Stomach (tissue), 9 donors: ENCODE data around the gene FGF12. TPM values are rescaled to one million over a fixed set of nuclear protein-coding genes. Genes with fewer than 3 reads are reported as not detected.
A peak's percentile ranks its signal among the peaks of the same experiment; 100 is the strongest.

Experiments
- DNase-seq, 2 donors: peaks; one replicate each; pipeline versions ENCODE4 v3.0.0 to v3.0.0-alpha.2; 2013 to 2019
- H3K27ac ChIP-seq, 5 donors: fragments of 200-600 bp in 4 of 5; sonication (generic) in 4 of 5; one replicate each; pipeline ENCODE4 v1.5.1; 2013 to 2019; ENCODE audit warnings: mild to moderate bottlenecking in 1 of 5, moderate library complexity in 1 of 5
- H3K27me3 ChIP-seq, 3 donors: fragments of 200-600 bp; sonication (generic); one replicate each; pipeline ENCODE4 v1.5.1; 2017 to 2019; ENCODE audit warnings: mixed run types in 1 of 3
- H3K36me3 ChIP-seq, 4 donors: fragments of 200-600 bp; sonication (generic); 1 replicate in 3 of 4; 2 replicates in 1 of 4; pipeline ENCODE4 v1.5.1; 2016 to 2019
- H3K4me1 ChIP-seq, 4 donors: fragments of 200-600 bp; sonication (generic); one replicate each; pipeline ENCODE4 v1.5.1; 2016 to 2019
- H3K4me3 ChIP-seq, 4 donors: fragments of 200-600 bp; sonication (generic) in 3 of 4; one replicate each; pipeline ENCODE4 v1.5.1; 2016 to 2019; ENCODE audit warnings: mild to moderate bottlenecking in 1 of 4
- H3K9me3 ChIP-seq, 4 donors: fragments of 200-600 bp; sonication (generic); one replicate each; pipeline ENCODE4 v1.5.1; 2016 to 2019
- EP300 ChIP-seq: sonication (generic); formaldehyde crosslinking; IDR thresholded peaks from one replicate; pipeline ENCODE4 v1.6.1; 2017; ENCODE audit warnings: antibody characterized with exemption
- POLR2A ChIP-seq, 4 donors: fragments of 450-650 bp; IDR thresholded peaks; one replicate each; pipeline ENCODE4 v1.6.1; 2016; ENCODE audit warnings: antibody characterized with exemption in 4 of 4, control low read depth in 2 of 4, mild to moderate bottlenecking in 1 of 4, moderate library complexity in 1 of 4
- POLR2AphosphoS5 ChIP-seq, 3 donors: sonication (generic); formaldehyde crosslinking; IDR thresholded peaks; one replicate each; pipeline ENCODE4 v1.6.1; 2016; ENCODE audit warnings: antibody characterized with exemption in 3 of 3
- WGBS, 5 donors: extraction: QIAGEN DNeasy Blood & Tissue Kit in 3 of 5; methylation state at CpG; one replicate each; pipeline versions ENCODE4 v1.1.5 to v1.1.7; 2013 to 2018; 5-methylcytosine and 5-hydroxymethylcytosine counted together
- intact Hi-C: fragments of 100-400 bp; cut with DNase I; formaldehyde crosslinking; loops from one replicate; pipeline ENCODE4 v1.15.1; 2023; ENCODE audit warnings: low total_unique reads
- polyA plus RNA-seq, 3 donors: library from polyadenylated mRNA; stranded (reverse); fragments of 200-250 nt; gene quantifications; one replicate each; pipeline ENCODE4 v1.2.3, GENCODE V29; 2013
- total RNA-seq, 5 donors: library from RNA; depleted of rRNA; stranded (reverse); fragments of >200 nt; gene quantifications; one replicate each; pipeline versions ENCODE4 v1.1.0 to v1.2.3, GENCODE V29; 2014 to 2016
- TF ChIP-seq, protein P1 (sequence below), 7 experiments: fragments of 450-650 bp in 4 of 7; fragments of 200-600 bp in 3 of 7; sonication (generic) in 3 of 7; IDR thresholded peaks; one replicate each; pipeline ENCODE4 v1.5.1; 2016 to 2019; ENCODE audit warnings: antibody characterized with exemption in 7 of 7, control low read depth in 2 of 7, mild to moderate bottlenecking in 1 of 7
- donor health status: healthy with polysubstance abuse.
- donor health status: Bipolar disorder and iron deficiency.
- donor health status: healthy.

The FGF12 gene
- total and polyA plus RNA-seq, 8 donors = 0.45 to 5.0 (median 0.88) TPM; not detected in 1

DNA sequence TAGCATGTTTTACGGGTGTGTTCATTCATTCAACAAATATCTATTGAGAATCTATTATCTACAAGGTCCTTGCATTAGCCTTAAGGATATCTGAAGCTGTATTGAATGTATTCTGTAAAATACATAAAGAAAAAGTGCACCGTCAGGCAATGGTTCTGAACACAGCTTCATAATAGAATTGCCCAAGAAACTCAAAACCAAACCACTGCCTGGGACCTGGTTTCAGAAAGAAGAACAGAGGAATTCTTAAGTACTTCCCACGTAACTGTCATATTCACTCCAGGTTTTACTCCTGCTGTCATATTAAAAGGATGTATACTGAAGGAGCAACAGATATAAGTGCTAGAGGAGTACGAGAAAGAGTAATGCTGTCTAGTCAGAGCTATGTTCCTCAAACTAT, 115.9 kb downstream of the FGF12 start:
- H3K27ac ChIP-seq = no peak overlapping the region
- no peaks in the 10 kb centered on the region for H3K36me3 ChIP-seq
- intact Hi-C loops = no loop called here

DNA sequence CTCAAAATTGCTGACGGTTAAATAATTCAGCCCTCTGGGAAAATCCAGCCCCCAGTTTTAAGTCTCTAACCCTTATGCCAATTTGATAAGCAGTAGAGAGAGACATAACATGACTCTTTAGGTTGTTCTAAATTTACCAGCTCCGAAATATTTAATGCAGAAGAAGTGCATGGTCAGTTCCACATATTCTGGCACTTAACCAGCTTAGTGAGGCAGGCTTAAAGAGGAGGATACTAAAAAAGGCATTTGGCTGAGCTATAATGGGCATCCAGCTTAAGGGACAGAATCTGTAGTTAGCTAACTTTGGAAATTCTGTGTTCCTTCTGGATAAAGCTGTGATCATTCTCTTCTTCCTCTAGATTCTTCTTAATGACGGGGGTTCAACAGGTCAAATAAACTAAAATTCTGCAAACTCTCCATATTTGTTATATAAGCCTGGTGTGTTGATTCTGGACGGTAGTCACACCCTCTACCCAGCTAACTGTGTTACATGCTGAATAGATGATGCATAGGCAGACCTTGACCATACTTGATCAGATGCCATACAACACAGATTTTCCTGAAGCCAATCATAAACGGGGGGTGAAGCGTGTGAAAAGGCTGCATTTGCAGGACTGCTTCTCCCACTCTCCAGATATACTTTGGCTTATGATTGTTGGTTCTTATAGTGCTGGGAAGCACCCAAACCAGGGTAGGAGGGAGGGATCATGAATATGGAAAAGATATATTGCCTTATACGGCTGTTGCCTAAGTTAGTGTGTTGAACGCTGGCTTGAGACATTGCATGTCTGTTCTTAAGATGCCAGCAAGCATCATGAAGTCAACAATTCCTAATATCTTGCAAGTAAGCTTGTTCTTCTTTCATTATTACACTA, 118.4 kb downstream of the FGF12 start:
- H3K27ac ChIP-seq = no peak overlapping the region
- WGBS, 5 donors = 67 to 80% (median 72%) methylated on average over 8 of the region's 8 CpGs
- intact Hi-C loops = no loop called here

More for the DNA sequence above, 115.9 kb downstream of the FGF12 start:
- H3K4me3 ChIP-seq = no peak overlapping the region
- DNase-seq = no peak
- 62 to 80% (median 64%) methylated on average over 4 of the region's 4 CpGs for WGBS, 5 donors
- H3K9me3 ChIP-seq = no peaks in the 10 kb centered on the region
- TF ChIP-seq, protein P1, sequence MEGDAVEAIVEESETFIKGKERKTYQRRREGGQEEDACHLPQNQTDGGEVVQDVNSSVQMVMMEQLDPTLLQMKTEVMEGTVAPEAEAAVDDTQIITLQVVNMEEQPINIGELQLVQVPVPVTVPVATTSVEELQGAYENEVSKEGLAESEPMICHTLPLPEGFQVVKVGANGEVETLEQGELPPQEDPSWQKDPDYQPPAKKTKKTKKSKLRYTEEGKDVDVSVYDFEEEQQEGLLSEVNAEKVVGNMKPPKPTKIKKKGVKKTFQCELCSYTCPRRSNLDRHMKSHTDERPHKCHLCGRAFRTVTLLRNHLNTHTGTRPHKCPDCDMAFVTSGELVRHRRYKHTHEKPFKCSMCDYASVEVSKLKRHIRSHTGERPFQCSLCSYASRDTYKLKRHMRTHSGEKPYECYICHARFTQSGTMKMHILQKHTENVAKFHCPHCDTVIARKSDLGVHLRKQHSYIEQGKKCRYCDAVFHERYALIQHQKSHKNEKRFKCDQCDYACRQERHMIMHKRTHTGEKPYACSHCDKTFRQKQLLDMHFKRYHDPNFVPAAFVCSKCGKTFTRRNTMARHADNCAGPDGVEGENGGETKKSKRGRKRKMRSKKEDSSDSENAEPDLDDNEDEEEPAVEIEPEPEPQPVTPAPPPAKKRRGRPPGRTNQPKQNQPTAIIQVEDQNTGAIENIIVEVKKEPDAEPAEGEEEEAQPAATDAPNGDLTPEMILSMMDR (IDR thresholded peaks at IDR 0.05) = no peak
- TF ChIP-seq POLR2AphosphoS5 (IDR thresholded peaks at IDR 0.05) (no peak), EP300 (no peak), POLR2A (IDR thresholded peaks at IDR 0.05) (no peak)
- H3K4me1 ChIP-seq = no peaks in the 10 kb centered on the region
- no peaks in the 10 kb centered on the region for H3K27me3 ChIP-seq

DNA sequence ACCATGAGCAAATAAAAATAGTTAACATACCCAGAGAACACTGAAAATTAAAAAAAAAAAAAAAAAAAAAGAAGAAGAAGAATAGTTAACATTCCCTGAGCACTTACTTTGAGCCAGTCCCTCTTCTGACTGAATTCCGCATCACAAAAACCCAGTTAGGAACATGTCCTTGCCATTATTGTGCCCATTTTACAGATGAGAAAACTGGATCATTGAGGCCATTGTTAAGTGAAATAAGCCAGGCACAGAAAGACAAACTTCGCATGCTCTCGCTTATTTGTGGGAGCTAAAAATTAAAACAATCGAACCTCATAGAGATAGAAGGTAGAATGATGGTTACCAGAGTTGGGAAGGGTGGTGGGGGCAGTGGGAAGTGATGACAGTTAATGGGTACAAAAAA, 119.5 kb downstream of the FGF12 start:
- Histone ChIP-seq H3K4me3 (no peak overlapping the region), H3K9me3 (peaks cover 4 to 20% (median 8%) of the 10 kb centered on the region in 4 donors), H3K27me3 (no peaks in the 10 kb centered on the region), H3K36me3 (no peaks in the 10 kb centered on the region), H3K4me1 (no peaks in the 10 kb centered on the region), H3K27ac (no peak overlapping the region)
- WGBS, 5 donors = 94 to 98% (median 97%) methylated on average over 4 of the region's 4 CpGs
- intact Hi-C loops = no loop called here
- no peak for DNase-seq
- TF ChIP-seq POLR2A (IDR thresholded peaks at IDR 0.05) = no peak
- TF ChIP-seq, protein P1 (IDR thresholded peaks at IDR 0.05) = no peak
- TF ChIP-seq EP300 = no peak
- TF ChIP-seq POLR2AphosphoS5 (IDR thresholded peaks at IDR 0.05) = no peak

More for the DNA sequence above, 118.4 kb downstream of the FGF12 start:
- TF ChIP-seq EP300 = no peak
- TF ChIP-seq POLR2AphosphoS5 (IDR thresholded peaks at IDR 0.05) = no peak
- TF ChIP-seq, protein P1 (IDR thresholded peaks at IDR 0.05) = no peak
- TF ChIP-seq POLR2A (IDR thresholded peaks at IDR 0.05) = no peak
- Histone ChIP-seq H3K4me1 (no peaks in the 10 kb centered on the region), H3K9me3 (peaks cover 0 to 8% (median under 1%) of the 10 kb centered on the region in 4 donors), H3K36me3 (no peaks in the 10 kb centered on the region), H3K4me3 (no peak overlapping the region), H3K27me3 (no peaks in the 10 kb centered on the region)
- no peak for DNase-seq

DNA sequence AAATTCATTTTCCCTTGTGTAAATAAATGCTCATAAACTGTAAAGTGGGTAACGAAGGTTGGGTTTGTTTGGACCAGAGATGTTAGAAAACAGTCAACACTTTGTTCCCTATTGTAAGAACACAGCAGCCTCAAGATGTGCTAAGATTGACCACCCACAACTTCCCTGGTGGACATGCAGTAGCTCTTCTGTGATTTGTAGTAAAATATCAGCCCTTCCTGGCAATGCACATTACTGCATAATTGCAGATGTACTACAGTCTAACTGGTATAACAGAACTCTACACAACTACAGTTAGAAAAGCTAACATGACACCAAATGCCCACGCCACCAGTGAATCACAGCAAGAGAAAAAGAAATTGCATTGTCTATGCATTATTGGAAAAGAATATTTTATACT, 129.4 kb downstream of the FGF12 start:
- Histone ChIP-seq H3K4me1 (peaks cover 0 to 16% (median 11%) of the 10 kb centered on the region in 4 donors), H3K27ac (peak overlapping the region; percentile 43 to 65 (median 56)), H3K27me3 (no peaks in the 10 kb centered on the region), H3K9me3 (peaks cover 0 to 3% (median 0%) of the 10 kb centered on the region in 4 donors), H3K4me3 (no peak overlapping the region), H3K36me3 (no peaks in the 10 kb centered on the region)
- intact Hi-C loops = no loop called here
- WGBS, 5 donors = 26 to 50% (median 45%) methylated on average over 2 of the region's 2 CpGs
- no peak for TF ChIP-seq POLR2AphosphoS5 (IDR thresholded peaks at IDR 0.05)
- no peak for TF ChIP-seq EP300
- TF ChIP-seq, protein P1 (IDR thresholded peaks at IDR 0.05) = no peak
- no peak for TF ChIP-seq POLR2A (IDR thresholded peaks at IDR 0.05)
- DNase-seq = no peak
